Measurements from ENCODE around the gene ELP1.

GRCh38 chr9:108838017-108838416 is 95.9 kb downstream of the ELP1 start:
- no peak for TF ChIP-seq CTCF (IDR thresholded peaks at IDR 0.05; ENCODE audit: insufficient read depth, low read length)
- no peak for TF ChIP-seq POLR2AphosphoS5 (IDR thresholded peaks at IDR 0.05; ENCODE audit: low read depth)
- TF ChIP-seq REST (IDR thresholded peaks at IDR 0.05; ENCODE audit: insufficient replicate concordance, low read depth): no peak
- no peak for TF ChIP-seq GABPA (IDR thresholded peaks at IDR 0.05; ENCODE audit: low read depth)
- no peak for TF ChIP-seq SPI1 (IDR thresholded peaks at IDR 0.05; ENCODE audit: borderline replicate concordance, low read depth)

All from HL-60 (cell line).